Mesendoderm (in vitro differentiated cells): Measurements from ENCODE around the gene VSTM2B.

Experiments used
- DNase-seq: peaks from one replicate; pipeline ENCODE4 v3.0.0; 2013
- H2AK5ac ChIP-seq: 2 replicates; pipeline ENCODE4 v1.6.1; 2013; ENCODE audit warnings: low read length, inconsistent platforms
- H2BK120ac ChIP-seq: 2 replicates; pipeline ENCODE4 v1.6.1; 2013; ENCODE audit warnings: low read depth, mild to moderate bottlenecking, low read length, moderate library complexity, mixed read lengths
- H2BK15ac ChIP-seq: replicated peaks from 2 replicates; pipeline ENCODE4 v1.6.1; 2013; ENCODE audit warnings: low read depth, mild to moderate bottlenecking, moderate library complexity
- H2BK5ac ChIP-seq: 2 replicates; pipeline ENCODE4 v1.6.1; 2013; ENCODE audit warnings: low read length, inconsistent platforms
- H3K18ac ChIP-seq: 2 replicates; pipeline ENCODE4 v1.6.1; 2013; ENCODE audit warnings: mild to moderate bottlenecking, low read length, mixed read lengths
- H3K23ac ChIP-seq: one replicate; pipeline ENCODE4 v1.6.1; 2013; ENCODE audit warnings: low read length
- H3K27ac ChIP-seq: 2 replicates; pipeline ENCODE4 v1.5.1; 2013; ENCODE audit warnings: low read depth, mild to moderate bottlenecking, inconsistent platforms, low read length, moderate library complexity
- H3K27me3 ChIP-seq: 2 replicates; pipeline ENCODE4 v1.6.1; 2013; ENCODE audit warnings: low read length, control low read depth, mild to moderate bottlenecking, inconsistent platforms; ENCODE audit not compliant: insufficient read depth, poor library complexity
- H3K36me3 ChIP-seq: 2 replicates; pipeline ENCODE4 v1.6.1; 2013; ENCODE audit warnings: low read length, inconsistent platforms; ENCODE audit not compliant: control insufficient read depth, insufficient read depth
- H3K4ac ChIP-seq: one replicate; pipeline ENCODE4 v1.6.1; 2013; ENCODE audit warnings: low read depth, mild to moderate bottlenecking, low read length, moderate library complexity
- H3K4me1 ChIP-seq: 2 replicates; pipeline ENCODE4 v1.6.1; 2013; ENCODE audit warnings: low read depth, low read length, inconsistent platforms; ENCODE audit not compliant: control insufficient read depth
- H3K4me2 ChIP-seq: 2 replicates; pipeline ENCODE4 v1.6.1; 2013; ENCODE audit warnings: low read length
- H3K4me3 ChIP-seq: 2 replicates; pipeline ENCODE4 v1.5.1; 2013; ENCODE audit warnings: mild to moderate bottlenecking, low read length
- H3K56ac ChIP-seq: one replicate; pipeline ENCODE4 v1.6.1; 2013; ENCODE audit warnings: low read length
- H3K79me1 ChIP-seq: 2 replicates; pipeline ENCODE4 v1.6.1; 2013; ENCODE audit warnings: low read length, inconsistent platforms
- H3K79me2 ChIP-seq: 2 replicates; pipeline ENCODE4 v1.6.1; 2013; ENCODE audit warnings: mild to moderate bottlenecking, low read length; ENCODE audit not compliant: control insufficient read depth, insufficient read depth
- H3K9ac ChIP-seq: 2 replicates; pipeline ENCODE4 v1.6.1; 2013; ENCODE audit warnings: low read length, inconsistent platforms
- H4K5ac ChIP-seq: one replicate; pipeline ENCODE4 v1.6.1; 2013; ENCODE audit warnings: low read length
- H4K8ac ChIP-seq: one replicate; pipeline ENCODE4 v1.6.1; 2013; ENCODE audit warnings: low read depth, mild to moderate bottlenecking, control low read depth, low read length, moderate library complexity
- WGBS: extraction: QIAGEN DNeasy Blood & Tissue Kit; methylation state at CpG from one replicate; pipeline ENCODE4 v1.1.7; 2013; ENCODE audit warnings: low lambda C conversion rate, missing lambda C conversion rate; ENCODE audit not compliant: insufficient coverage; ENCODE audit errors: extremely low coverage; 5-methylcytosine and 5-hydroxymethylcytosine counted together

VSTM2B gene

DNA sequence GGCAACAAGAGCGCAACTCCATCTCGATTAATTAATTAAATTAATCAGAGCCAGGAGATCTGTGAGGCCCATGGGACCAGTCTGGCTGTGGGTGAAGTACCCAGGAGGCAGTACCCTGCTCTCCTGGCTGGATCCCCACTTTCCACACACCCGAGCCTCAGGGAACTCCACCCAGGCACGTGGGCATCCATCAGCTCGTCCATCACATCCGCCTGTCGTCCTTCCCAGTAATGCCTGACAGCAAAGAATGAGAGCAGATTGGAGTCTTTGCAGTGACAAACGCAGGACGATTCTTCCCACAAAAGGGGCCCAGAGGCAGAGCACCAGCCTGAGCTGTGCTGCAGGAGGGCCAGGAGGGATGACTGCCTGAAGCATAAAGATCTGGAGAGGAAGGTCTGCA lies 35.8 kb downstream of the VSTM2B start:
- Histone ChIP-seq H2BK120ac (no peak overlapping the region), H3K27ac (no peak overlapping the region), H3K9ac (no peak overlapping the region), H3K4me3 (no peak overlapping the region), H3K79me1 (no peaks in the 10 kb centered on the region), H3K27me3 (no peaks in the 10 kb centered on the region), H3K18ac (no peak overlapping the region), H2BK15ac (no peak overlapping the region), H3K36me3 (no peaks in the 10 kb centered on the region), H4K8ac (no peak overlapping the region), H4K5ac (no peak overlapping the region), H2AK5ac (no peak overlapping the region), H3K56ac (no peak overlapping the region), H3K4me1 (no peaks in the 10 kb centered on the region), H3K79me2 (no peaks in the 10 kb centered on the region), H3K4me2 (no peak overlapping the region), H3K4ac (no peak overlapping the region), H3K23ac (no peak overlapping the region), H2BK5ac (no peak overlapping the region)
- DNase-seq: no peak
- WGBS: no CpG with 5 or more reads among the region's 9 CpGs

DNA sequence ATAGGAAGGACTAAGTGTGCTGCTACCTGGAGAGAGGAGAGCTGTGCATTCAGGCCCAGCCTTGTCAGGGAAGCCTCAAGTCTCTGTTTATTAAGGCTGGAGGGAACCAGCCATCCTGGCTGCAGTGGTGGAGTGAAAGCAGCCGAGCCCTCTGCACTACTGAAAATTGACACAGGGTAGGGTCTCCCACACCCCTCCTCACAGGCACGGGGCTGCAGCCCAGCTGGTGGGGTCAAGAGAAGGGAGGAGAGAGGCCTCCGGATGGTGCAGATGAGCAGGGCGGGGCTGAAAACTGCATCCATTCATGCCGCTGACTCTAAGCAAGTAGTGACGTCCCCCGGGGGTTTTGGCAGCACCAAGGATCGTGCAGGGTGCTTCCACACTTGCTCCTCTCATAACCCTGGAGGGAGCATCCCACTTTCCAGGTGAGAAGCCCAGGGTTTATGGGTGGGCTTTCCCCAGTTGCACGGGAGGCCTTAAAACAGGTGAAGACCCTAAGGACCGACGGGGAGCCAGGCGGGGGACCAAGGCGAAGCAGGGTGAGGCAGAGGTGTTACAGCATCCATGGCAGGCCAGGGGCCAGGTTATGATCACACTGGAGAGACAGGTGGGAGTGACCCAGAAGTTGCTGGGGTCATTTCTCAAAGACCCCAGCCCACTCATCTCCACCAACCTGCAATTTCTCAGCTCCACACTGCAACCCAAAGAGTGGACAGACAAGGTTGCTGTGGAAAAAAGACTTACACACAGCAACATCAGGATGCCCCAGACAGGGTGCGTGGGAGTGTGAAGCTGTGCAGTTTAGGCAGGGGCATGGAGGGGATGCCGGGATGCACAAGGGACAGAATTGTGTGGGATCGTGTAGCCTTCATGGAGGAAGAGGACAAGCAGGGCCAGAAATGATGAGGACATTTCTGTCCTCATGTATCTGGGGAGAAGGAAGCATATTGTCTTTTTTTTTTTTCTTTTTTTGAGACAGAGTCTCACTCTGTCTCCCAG lies 36.8 kb downstream of the VSTM2B start:
- Histone ChIP-seq H4K8ac (no peak overlapping the region), H3K56ac (no peak overlapping the region), H3K79me1 (no peaks in the 10 kb centered on the region), H3K79me2 (no peaks in the 10 kb centered on the region), H3K4me2 (no peak overlapping the region), H3K4me3 (no peak overlapping the region), H3K27me3 (no peaks in the 10 kb centered on the region), H3K9ac (no peak overlapping the region), H4K5ac (no peak overlapping the region), H2BK120ac (no peak overlapping the region), H3K4ac (no peak overlapping the region), H2BK15ac (no peak overlapping the region), H3K27ac (no peak overlapping the region), H3K36me3 (no peaks in the 10 kb centered on the region), H3K18ac (no peak overlapping the region), H2BK5ac (no peak overlapping the region), H3K23ac (no peak overlapping the region), H3K4me1 (no peaks in the 10 kb centered on the region), H2AK5ac (no peak overlapping the region)
- no peak for DNase-seq
- WGBS: no CpG with 5 or more reads among the region's 16 CpGs

DNA sequence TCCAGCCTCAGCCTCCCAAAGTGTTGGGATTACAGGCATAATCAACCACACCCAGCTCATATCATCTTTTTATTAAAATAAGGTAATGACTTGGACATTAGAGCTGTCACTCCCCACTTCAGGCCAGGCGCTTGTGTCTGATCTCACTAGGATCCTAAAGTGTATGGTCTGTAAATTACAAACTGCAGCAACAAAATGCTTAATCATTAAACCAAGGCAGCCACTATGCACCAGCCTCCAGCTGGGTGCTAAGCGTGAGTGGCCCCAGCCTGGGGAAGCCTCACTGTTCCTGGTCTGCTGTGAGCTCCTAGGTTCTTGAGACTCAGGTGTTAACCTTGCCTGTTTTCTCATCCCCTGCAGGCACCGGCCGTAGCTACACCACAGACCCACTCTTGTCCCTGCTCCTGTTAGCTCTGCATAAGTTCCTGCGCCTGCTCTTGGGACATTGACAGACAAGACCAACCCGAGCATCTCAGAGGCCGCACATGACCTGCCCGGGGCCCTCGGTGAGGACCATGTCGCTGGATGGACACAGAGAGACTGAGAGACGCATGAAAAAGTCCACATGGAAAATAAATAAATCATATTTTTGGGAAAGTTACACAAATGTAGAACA lies 37.8 kb downstream of the VSTM2B start:
- no peak overlapping the region for H2BK15ac ChIP-seq
- H3K18ac ChIP-seq: no peak overlapping the region
- H3K4me1 ChIP-seq: no peaks in the 10 kb centered on the region
- no peaks in the 10 kb centered on the region for H3K36me3 ChIP-seq
- no peak overlapping the region for H3K27ac ChIP-seq
- H3K79me1 ChIP-seq: no peaks in the 10 kb centered on the region
- no peak overlapping the region for H3K9ac ChIP-seq
- H3K4me3 ChIP-seq: no peak overlapping the region
- H3K27me3 ChIP-seq: no peaks in the 10 kb centered on the region
- no peaks in the 10 kb centered on the region for H3K79me2 ChIP-seq
- no peak overlapping the region for H3K4me2 ChIP-seq
- H2BK120ac ChIP-seq: no peak overlapping the region
- no peak overlapping the region for H3K4ac ChIP-seq
- H3K56ac ChIP-seq: no peak overlapping the region
- no peak overlapping the region for H4K8ac ChIP-seq
- no peak overlapping the region for H2BK5ac ChIP-seq
- no CpG with 5 or more reads among the region's 11 CpGs for WGBS
- DNase-seq: no peak
- H3K23ac ChIP-seq: no peak overlapping the region
- no peak overlapping the region for H2AK5ac ChIP-seq
- no peak overlapping the region for H4K5ac ChIP-seq

DNA sequence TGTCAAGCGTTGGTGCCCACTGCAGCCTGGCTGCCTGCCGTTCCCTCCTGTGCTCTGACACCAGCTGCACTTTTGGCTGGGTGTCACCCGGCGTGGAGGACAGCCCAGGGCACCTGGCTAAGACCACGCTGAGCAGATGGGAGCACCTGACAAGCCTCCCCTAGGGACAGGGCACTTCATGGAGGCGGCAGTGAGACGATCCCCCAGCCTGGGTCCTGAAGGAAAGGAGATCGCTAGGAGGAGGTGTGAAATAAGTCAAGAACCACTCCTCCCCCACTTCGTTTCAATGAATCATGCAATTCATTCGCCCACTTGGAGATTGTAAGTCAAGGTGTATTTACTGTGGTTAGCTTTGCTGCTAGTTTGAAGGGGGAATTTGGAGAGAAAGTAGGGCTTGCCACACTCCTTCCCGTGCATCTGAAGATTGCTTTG lies 38.8 kb downstream of the VSTM2B start:
- H3K27me3 ChIP-seq: no peaks in the 10 kb centered on the region
- no peak overlapping the region for H2BK15ac ChIP-seq
- H3K4me3 ChIP-seq: no peak overlapping the region
- H3K79me2 ChIP-seq: no peaks in the 10 kb centered on the region
- no peak overlapping the region for H4K5ac ChIP-seq
- no peak overlapping the region for H3K9ac ChIP-seq
- no peak overlapping the region for H2BK120ac ChIP-seq
- no peaks in the 10 kb centered on the region for H3K36me3 ChIP-seq
- no peak overlapping the region for H3K18ac ChIP-seq
- no peak overlapping the region for H3K4ac ChIP-seq
- no peaks in the 10 kb centered on the region for H3K4me1 ChIP-seq
- no CpG with 5 or more reads among the region's 11 CpGs for WGBS
- H3K79me1 ChIP-seq: no peaks in the 10 kb centered on the region
- DNase-seq: peak; percentile 19
- no peak overlapping the region for H3K23ac ChIP-seq
- no peak overlapping the region for H3K27ac ChIP-seq
- H2AK5ac ChIP-seq: no peak overlapping the region
- H4K8ac ChIP-seq: no peak overlapping the region
- H2BK5ac ChIP-seq: no peak overlapping the region
- no peak overlapping the region for H3K56ac ChIP-seq
- H3K4me2 ChIP-seq: no peak overlapping the region

DNA sequence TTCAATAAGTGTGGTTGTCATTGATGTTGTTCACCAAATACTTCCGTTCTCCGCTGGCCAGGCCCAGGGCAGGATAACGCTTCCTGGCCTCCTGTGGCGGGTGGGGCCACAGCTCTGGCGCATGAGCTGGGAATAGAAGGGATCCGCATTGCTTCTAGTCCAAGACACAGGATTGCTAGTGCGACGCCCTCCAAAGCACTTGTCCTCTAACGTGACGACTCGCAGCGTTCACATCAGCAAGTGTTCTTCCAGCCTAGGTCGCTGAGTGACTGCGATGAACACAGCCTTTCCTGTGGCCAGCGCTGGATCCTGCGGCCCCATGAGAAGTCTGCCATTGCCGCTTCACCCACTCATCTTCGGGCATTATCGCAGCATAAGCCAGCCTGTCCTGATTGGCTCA lies 39.4 kb downstream of the VSTM2B start:
- Histone ChIP-seq H2AK5ac (no peak overlapping the region), H3K79me2 (no peaks in the 10 kb centered on the region), H3K36me3 (no peaks in the 10 kb centered on the region), H3K4me3 (no peak overlapping the region), H2BK5ac (no peak overlapping the region), H3K27me3 (no peaks in the 10 kb centered on the region), H4K8ac (no peak overlapping the region), H2BK15ac (no peak overlapping the region), H3K9ac (no peak overlapping the region), H2BK120ac (no peak overlapping the region), H3K4me1 (no peaks in the 10 kb centered on the region), H3K18ac (no peak overlapping the region), H3K4ac (no peak overlapping the region), H3K79me1 (no peaks in the 10 kb centered on the region), H3K56ac (peak overlapping the region; percentile 7), H3K23ac (no peak overlapping the region), H3K4me2 (no peak overlapping the region), H3K27ac (no peak overlapping the region), H4K5ac (no peak overlapping the region)
- DNase-seq: no peak
- no CpG with 5 or more reads among the region's 19 CpGs for WGBS
